ENCODE results near the gene FGG. TPM values are rescaled to one million over a fixed set of nuclear protein-coding genes. Genes with fewer than 3 reads are reported as not detected.
"Not testable (repeated sequence)": the region's sequence is repeated elsewhere in the genome, so short reads cannot be mapped to it uniquely, and the experiment has no call there.

FGG gene
- total RNA-seq, 4 donors from 2014 or later = not detected

DNA sequence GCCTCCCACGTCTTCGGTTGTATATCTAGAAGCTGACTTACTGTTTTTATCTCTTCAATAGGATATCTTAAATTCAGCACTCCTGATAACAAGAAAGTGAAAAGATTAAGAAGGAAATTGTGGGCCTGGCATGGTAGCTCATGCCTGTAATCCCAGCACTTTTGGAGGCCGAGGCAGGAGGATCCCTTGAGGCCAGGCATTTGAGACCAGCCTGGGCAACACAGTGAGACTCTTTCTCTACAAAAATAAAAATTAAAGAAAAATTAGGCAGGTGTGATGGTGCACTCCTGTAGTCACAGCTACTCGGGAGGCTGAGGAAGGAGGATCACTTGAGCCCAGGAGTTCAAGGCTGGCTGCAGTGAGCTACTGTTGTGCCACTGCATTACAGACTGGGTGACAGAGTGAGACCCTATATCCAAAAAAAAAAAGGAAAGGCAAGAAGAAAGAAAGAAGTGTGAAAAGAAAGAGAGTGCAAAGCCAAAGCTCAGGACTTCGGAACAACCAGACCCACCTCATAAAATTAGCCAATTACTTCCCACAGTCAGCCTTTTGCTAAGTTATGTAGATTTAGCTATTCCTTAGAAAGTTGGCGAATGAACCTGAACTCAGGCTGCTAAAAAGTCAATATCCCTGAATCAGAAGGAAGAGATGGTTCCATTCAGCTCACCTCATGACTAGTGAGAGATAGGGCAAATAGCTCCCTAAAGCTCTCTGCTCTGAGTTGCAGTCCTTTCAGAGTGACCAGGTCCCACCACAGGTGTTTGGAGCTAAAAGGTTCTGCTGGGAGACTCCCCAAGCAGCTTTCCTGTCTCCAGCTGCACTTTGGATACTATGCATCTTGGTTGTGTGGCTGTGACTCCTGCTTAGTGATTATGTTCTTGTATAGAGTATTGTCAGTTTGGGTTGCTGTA is 9.2 kb downstream of the FGG start:
- TF ChIP-seq EP300 (IDR thresholded peaks at IDR 0.05) = no peak
- TF ChIP-seq POLR2A (IDR thresholded peaks at IDR 0.05; ENCODE audit: low read depth) = no peak
- TF ChIP-seq CTCF (IDR thresholded peaks at IDR 0.05) = no peak
- TF ChIP-seq POLR2AphosphoS5 (IDR thresholded peaks at IDR 0.05) = no peak
- WGBS = 88% methylated on average over 6 of the region's 6 CpGs
- no peak for DNase-seq (ENCODE audit: extremely low spot score)
- intact Hi-C loops (cut with DNase I) = no loop called here
- Histone ChIP-seq H3K9me3 (no peaks in the 10 kb centered on the region), H3K4me1 (no peaks in the 10 kb centered on the region), H3K27ac (replicated peaks in 1 of 4) (no peak overlapping the region), H3K36me3 (no peaks in the 10 kb centered on the region), H3K27me3 (peaks cover 0 to 2% (median 0%) of the 10 kb centered on the region in 4 donors), H3K4me3 (no peak overlapping the region)

DNA sequence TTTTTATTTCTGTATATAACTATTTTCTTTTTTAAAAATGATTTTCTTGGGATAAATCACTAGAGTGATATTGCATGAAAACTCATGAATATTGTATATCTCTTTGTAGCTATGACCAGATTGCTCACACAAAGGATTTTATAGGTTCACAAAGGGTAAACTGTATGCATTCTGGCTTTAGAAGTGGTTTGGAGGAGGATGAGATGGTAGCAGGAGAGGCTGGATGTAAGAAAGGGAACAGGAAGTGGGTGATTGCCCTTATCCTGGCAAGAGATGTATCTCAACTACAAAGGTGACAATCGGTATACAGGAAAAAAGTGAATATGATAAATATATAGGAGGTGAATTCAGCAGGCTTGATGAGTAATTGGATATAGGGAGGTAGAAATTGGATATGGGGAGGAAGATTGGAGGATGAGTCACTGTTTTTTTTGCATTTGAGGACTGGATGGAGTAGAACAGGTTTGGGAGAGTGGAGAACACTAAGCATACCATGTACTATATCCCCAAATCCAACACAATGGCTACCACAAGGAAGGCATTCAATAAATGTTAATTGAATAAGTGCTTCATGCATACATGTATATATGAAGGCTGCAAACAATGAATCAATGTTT is 9.9 kb downstream of the FGG start:
- Histone ChIP-seq H3K4me3 (no peak overlapping the region), H3K36me3 (no peaks in the 10 kb centered on the region), H3K9me3 (no peaks in the 10 kb centered on the region), H3K27me3 (no peaks in the 10 kb centered on the region), H3K27ac (replicated peaks in 1 of 4) (no peak overlapping the region), H3K4me1 (no peaks in the 10 kb centered on the region)
- intact Hi-C loops (cut with DNase I) = no loop called here
- TF ChIP-seq CTCF (IDR thresholded peaks at IDR 0.05) (no peak), POLR2A (IDR thresholded peaks at IDR 0.05; ENCODE audit: low read depth) (no peak), POLR2AphosphoS5 (IDR thresholded peaks at IDR 0.05) (no peak)
- no peak for DNase-seq (ENCODE audit: extremely low spot score)
- 50% methylated on average over 1 of the region's 1 CpG for WGBS

DNA sequence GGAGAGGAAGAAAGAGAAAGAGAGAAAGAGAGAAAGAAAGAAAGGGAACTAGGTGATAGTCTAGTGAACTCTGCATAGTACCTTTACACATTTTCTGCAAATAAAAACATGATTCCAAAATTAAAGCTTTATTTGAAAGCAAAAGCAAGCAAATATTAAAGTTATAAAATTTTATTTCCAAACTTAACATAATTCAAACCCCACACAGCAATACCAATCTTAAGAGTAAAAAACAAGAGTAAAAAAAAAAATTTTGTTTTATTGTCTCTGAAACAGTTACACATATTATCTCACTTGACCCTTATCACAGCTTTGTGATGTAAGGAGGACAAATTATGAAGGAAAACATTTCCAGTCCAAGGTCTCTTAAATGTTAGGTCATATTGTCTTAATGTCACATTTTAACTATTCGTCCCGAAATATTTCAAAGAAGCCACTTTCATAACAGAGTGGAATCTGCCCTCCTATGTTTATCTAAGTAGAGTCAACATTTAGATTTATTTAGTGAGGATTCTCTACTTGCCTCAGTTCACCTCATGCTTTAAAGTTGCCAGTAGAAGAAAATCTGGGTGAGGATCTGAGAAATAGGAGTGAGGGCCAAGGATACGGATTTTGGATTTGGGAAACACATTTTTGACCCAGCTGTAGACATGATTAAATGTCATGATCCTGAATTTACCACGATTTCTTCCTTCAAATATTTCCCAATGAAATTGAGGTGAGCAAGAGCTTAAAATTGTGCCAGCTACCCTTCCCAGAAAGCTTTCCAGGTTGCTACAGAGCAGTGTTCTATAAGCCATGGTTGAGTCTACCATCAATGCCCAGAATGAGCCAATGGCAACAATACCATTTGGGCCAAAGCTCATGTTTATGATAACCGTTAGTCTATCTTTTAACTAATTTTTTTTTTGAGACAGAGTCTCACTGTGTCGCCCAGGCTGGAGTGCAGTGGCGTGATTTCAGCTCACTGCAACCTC is 14.4 kb downstream of the FGG start:
- no peak for TF ChIP-seq POLR2AphosphoS5 (IDR thresholded peaks at IDR 0.05)
- TF ChIP-seq POLR2A (IDR thresholded peaks at IDR 0.05; ENCODE audit: low read depth) = no peak
- no peak for TF ChIP-seq EP300 (IDR thresholded peaks at IDR 0.05)
- TF ChIP-seq CTCF (IDR thresholded peaks at IDR 0.05) = no peak
- WGBS = 78% methylated on average over 7 of the region's 7 CpGs
- intact Hi-C loops (cut with DNase I) = no loop called here

DNA sequence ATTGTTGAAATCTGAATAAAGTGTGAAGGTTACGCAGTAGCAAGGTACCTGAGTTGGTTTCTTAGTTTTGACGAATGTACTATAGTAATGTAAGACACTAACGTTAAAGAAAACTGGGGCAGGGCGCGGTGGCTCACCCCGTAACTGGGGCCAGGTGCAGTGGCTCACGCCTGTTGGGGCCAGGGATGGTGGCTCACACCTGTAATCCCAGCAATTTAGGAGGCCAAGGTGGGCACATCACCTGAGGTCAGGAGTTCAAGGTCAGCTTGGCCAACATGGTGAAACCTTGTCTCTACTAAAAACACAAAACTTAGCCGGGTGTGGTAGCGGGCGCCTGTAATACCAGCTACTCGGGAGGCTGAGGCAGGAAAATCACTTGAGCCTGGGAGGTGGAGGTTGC is 15.2 kb downstream of the FGG start:
- H3K27ac ChIP-seq (replicated peaks in 1 of 4); DNase-seq (ENCODE audit: extremely low spot score); H3K36me3 ChIP-seq; H3K27me3 ChIP-seq; H3K9me3 ChIP-seq; H3K4me1 ChIP-seq; H3K4me3 ChIP-seq; intact Hi-C loops (cut with DNase I): not testable (repeated sequence)
- WGBS = 81% methylated on average over 11 of the region's 11 CpGs

More for the DNA sequence above, 14.4 kb downstream of the FGG start:
- Histone ChIP-seq H3K36me3 (no peaks in the 10 kb centered on the region), H3K9me3 (no peaks in the 10 kb centered on the region), H3K27ac (replicated peaks in 1 of 4) (no peak overlapping the region), H3K4me3 (no peak overlapping the region), H3K4me1 (no peaks in the 10 kb centered on the region), H3K27me3 (no peaks in the 10 kb centered on the region)
- no peak for DNase-seq (ENCODE audit: extremely low spot score)

- H3K27ac ChIP-seq (replicated peaks in 1 of 4) = no peak overlapping the region
- DNase-seq (ENCODE audit: extremely low spot score) = no peak
- peaks cover 0 to 2% (median 0%) of the 10 kb centered on the region in 4 donors for H3K27me3 ChIP-seq
- TF ChIP-seq EP300 (IDR thresholded peaks at IDR 0.05) = no peak
- no peak for TF ChIP-seq CTCF (IDR thresholded peaks at IDR 0.05)
- TF ChIP-seq POLR2A (IDR thresholded peaks at IDR 0.05; ENCODE audit: low read depth) = no peak
- TF ChIP-seq POLR2AphosphoS5 (IDR thresholded peaks at IDR 0.05) = no peak
- H3K9me3 ChIP-seq = no peaks in the 10 kb centered on the region
- H3K4me3 ChIP-seq = no peak overlapping the region
- intact Hi-C loops (cut with DNase I) = no loop called here
- no peaks in the 10 kb centered on the region for H3K4me1 ChIP-seq
- H3K36me3 ChIP-seq = no peaks in the 10 kb centered on the region
These were observed 16.6 kb downstream of the FGG start for GRCh38 chr4:154595807-154596206.

GRCh38 chr4:154594343-154594742 is 18.1 kb downstream of the FGG start:
- DNase-seq (ENCODE audit: extremely low spot score); H3K27me3 ChIP-seq; intact Hi-C loops (cut with DNase I); H3K36me3 ChIP-seq; H3K4me3 ChIP-seq; H3K9me3 ChIP-seq; H3K4me1 ChIP-seq; H3K27ac ChIP-seq (replicated peaks in 1 of 4): not testable (repeated sequence)
- 90% methylated on average over 3 of the region's 3 CpGs for WGBS
